GM13977 (cell line): ENCODE data around the gene ARHGAP22.
"Not testable (repeated sequence)": the region's sequence is repeated elsewhere in the genome, so short reads cannot be mapped to it uniquely, and the experiment has no call there.

ENCODE experiments used
- DNase-seq: peaks from one replicate; pipeline ENCODE4 v3.0.0; 2012; ENCODE audit warnings: low spot score
- in situ Hi-C: fragments of 300-500 bp; cut with MboI; formaldehyde crosslinking; loops from one replicate; pipeline ENCODE4 v1.12.0; 2022; ENCODE audit warnings: low sequenced_read_pairs, low pct_unique_long_range_greater_than_20kb, mixed read lengths, inconsistent platforms; ENCODE audit not compliant: unreplicated experiment
- TF ChIP-seq, protein P1 (sequence below): IDR thresholded peaks from 2 replicates; pipeline ENCODE4 v1.5.1; 2012; ENCODE audit warnings: mild to moderate bottlenecking, control low read depth; ENCODE audit not compliant: insufficient read depth; ENCODE audit errors: extremely low read depth, missing control alignments

Gene ARHGAP22

DNA sequence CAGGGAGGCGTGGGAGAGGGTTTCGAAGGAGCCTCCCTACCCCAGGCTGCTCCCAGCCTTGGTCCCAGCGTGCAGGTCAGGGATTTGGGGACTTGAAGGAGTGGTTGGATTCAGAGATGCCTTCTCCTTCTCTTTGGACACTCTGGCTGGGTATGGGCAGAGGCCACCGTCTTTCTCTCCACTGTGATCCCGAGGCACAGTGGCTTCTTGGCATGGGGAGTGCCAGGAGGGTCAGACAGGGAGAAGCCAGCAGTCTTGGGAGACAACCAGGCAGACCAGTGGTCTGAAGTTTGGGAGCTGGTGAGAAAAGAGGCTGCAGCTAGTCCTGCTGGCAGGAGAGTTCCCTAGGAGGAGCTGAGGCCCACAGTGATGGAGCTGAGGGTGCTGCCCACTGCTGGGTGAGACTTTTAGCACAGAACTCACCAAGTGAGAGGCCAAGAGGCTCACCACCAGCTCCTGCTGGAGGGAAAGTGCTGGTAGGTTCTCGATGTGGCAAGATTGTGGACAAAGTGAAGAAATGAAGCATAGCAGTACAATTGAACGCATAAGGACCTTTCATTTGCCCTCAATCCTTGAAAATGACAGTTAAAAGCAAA lies 44.6 kb upstream of the ARHGAP22 start:
- TF ChIP-seq, protein P1, sequence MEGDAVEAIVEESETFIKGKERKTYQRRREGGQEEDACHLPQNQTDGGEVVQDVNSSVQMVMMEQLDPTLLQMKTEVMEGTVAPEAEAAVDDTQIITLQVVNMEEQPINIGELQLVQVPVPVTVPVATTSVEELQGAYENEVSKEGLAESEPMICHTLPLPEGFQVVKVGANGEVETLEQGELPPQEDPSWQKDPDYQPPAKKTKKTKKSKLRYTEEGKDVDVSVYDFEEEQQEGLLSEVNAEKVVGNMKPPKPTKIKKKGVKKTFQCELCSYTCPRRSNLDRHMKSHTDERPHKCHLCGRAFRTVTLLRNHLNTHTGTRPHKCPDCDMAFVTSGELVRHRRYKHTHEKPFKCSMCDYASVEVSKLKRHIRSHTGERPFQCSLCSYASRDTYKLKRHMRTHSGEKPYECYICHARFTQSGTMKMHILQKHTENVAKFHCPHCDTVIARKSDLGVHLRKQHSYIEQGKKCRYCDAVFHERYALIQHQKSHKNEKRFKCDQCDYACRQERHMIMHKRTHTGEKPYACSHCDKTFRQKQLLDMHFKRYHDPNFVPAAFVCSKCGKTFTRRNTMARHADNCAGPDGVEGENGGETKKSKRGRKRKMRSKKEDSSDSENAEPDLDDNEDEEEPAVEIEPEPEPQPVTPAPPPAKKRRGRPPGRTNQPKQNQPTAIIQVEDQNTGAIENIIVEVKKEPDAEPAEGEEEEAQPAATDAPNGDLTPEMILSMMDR: no peak
- in situ Hi-C loops: no loop called here
- no peak for DNase-seq

DNA sequence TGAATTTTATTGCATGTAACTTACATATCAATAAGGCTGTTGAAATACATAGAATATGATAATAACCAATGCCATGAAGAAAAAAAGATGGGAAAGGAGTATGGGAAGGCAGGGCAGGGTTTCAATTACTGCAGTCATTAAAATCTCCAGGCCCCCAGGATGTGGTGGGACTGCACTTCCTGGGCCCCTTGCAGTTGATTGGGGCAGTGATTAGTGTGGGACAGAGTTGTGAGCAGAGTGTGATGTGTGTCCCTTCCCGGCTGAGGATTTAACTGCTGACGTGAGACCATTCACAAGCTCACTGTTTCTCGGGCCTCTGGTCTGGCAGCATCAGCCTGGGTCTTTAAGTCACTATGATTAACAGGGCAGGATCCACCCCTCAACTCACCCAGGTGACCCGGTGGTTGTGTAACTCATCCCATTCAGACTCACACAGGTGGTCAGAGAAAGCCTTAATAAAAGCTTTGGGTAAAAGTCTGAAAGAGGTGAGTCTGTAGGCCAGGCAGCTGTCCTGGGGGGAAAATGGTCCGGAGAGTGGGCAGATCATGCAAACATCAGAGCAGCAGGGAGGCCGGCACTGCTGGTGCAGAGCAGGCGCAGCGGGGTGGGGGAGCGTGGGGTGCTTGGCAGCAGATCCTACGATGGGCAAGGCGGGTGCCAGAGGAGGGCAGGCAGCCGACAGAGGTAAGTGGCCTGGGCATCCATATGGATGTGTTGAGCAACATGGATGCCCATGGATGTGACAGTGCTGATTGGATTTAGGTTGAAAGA lies 43.5 kb upstream of the ARHGAP22 start:
- TF ChIP-seq, protein P1: no peak
- no peak for DNase-seq
- in situ Hi-C loops: no loop called here

DNA sequence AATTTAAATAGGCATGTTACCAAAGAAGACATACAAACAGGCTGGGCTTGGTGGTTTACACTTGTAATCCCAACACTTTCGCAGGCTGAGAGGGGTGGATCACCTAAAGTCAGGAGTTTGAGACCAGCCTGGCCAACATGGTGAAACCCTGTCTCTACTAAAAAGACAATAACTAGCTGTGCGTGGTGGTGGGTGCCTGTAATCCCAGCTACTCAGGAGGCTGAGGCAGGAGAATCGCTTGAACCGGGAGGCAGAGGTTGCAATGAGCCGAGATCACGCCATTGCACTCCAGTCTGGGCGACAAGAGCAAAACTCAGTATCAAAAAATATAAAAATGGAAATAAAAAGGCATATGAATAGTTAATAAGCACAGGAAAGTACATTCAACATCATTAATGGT lies 42.2 kb upstream of the ARHGAP22 start:
- DNase-seq, in situ Hi-C loops: not testable (repeated sequence)

DNA sequence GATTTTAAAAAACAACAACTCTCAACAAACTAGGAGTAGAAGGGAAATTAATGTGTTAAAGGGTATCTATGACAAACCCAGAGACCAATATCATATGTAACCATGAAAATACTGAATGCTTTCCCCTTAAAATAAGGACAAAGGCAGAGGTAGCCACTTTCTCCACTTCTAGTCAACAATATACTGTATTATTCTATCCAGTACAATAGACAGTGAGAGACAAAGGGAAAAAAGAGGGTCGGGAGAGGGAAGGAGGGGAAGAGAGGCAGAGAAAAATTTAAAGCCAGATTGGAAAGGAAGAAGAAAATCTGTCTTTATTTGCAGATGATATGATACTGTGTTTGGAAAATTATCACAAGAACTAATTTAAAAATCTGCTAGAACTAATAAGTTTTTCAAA lies 40.7 kb upstream of the ARHGAP22 start:
- in situ Hi-C loops: no loop called here
- DNase-seq: no peak
- TF ChIP-seq, protein P1: no peak

DNA sequence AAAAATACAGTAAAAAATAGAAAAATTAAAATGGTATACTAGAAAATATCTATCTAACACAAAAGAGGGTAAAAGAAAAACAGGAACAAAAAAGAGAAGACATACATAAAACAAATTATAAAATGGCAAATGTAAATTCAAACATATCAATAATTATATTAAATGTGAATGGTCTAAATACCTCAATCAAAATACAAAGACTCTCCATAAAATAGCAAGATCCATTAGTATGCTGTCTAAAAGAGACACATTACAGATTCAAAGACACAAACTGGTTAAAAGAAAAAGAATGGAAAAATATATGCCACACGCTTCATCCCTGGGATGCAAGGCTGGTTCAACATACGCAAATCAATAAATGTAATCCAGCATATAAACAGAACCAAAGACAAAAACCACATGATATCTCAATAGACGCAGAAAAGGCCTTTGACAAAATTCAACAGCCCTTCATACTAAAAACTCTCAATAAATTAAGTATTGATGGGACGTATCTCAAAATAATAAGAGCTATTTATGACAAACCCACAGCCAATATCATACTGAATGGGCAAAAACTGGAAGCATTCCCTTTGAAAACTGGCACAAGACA lies 36.3 kb upstream of the ARHGAP22 start:
- in situ Hi-C loops, DNase-seq: not testable (repeated sequence)

DNA sequence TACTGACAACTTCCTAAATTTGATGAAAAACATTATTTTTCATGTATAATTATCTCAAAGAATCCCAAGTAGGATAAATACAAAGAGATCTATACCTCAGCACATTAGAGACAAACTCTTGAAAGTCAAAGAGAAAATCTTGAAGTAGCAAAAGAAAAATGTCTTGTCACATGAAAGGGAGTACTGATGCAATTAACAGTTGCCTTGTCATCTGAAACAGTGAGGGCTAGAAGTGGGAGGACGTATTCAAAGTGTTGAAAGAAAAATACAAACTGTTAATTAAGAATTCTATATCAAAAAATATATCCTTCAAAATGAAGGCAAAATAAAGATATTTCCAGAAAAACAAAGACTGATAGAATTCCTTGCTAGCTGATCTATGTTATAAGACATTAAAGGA lies 35.5 kb upstream of the ARHGAP22 start:
- in situ Hi-C loops: no loop called here
- DNase-seq: no peak
- TF ChIP-seq, protein P1: no peak

DNA sequence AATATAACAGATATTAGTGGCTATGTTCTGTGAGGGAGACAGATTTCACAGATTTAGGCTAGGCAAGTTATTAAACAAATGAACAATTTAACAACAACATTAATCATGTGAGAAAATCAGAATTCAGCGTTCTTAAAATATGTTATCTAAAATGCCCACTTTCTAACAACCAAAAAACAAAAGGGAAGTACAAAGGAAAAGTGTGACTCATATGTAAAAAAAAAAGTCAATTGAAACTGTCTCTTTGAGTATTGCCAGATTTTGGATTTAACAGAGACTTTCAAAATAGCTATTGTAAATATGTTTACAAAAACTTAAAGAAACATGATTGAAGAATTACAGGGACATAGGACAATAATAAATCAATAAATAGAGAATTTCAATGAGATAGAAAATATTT lies 34.8 kb upstream of the ARHGAP22 start:
- TF ChIP-seq, protein P1: no peak
- in situ Hi-C loops: no loop called here
- DNase-seq: no peak
